Prostate gland (tissue), 2 donors: ENCODE results near the gene FAM3A.

Source experiments
- CTCF ChIP-seq, 4 experiments: fragments of 200-600 bp in 2 of 4; fragments of 450-650 bp in 2 of 4; sonication (generic) in 2 of 4; IDR thresholded peaks; 1 replicate in 3 of 4; 2 replicates in 1 of 4; pipeline ENCODE4 v1.5.1; 2016 to 2019; ENCODE audit warnings: antibody characterized with exemption in 4 of 4, mild to moderate bottlenecking in 2 of 4, moderate library complexity in 2 of 4
- POLR2A ChIP-seq: fragments of 450-650 bp; IDR thresholded peaks from one replicate; pipeline ENCODE4 v1.6.1; 2016; ENCODE audit warnings: antibody characterized with exemption, mild to moderate bottlenecking
- POLR2AphosphoS5 ChIP-seq: sonication (generic); formaldehyde crosslinking; IDR thresholded peaks from one replicate; pipeline ENCODE4 v1.6.1; 2017; ENCODE audit warnings: antibody characterized with exemption

GRCh38 chrX:154487518-154488290, 28.3 kb downstream of the FAM3A start:
- TF ChIP-seq CTCF (IDR thresholded peaks at IDR 0.05) (no peak), POLR2A (no peak), POLR2AphosphoS5 (no peak)
